Stomach (tissue), 9 donors: Measurements from ENCODE around the gene CIBAR2. TPM values are rescaled to one million over a fixed set of nuclear protein-coding genes. Genes with fewer than 3 reads are reported as not detected.

Experiments
- DNase-seq, 2 donors: peaks; one replicate each; pipeline versions ENCODE4 v3.0.0 to v3.0.0-alpha.2; 2013 to 2019
- H3K27ac ChIP-seq, 5 donors: fragments of 200-600 bp in 4 of 5; sonication (generic) in 4 of 5; one replicate each; pipeline ENCODE4 v1.5.1; 2013 to 2019; ENCODE audit warnings: mild to moderate bottlenecking in 1 of 5, moderate library complexity in 1 of 5
- H3K27me3 ChIP-seq, 3 donors: fragments of 200-600 bp; sonication (generic); one replicate each; pipeline ENCODE4 v1.5.1; 2017 to 2019; ENCODE audit warnings: mixed run types in 1 of 3
- H3K36me3 ChIP-seq, 4 donors: fragments of 200-600 bp; sonication (generic); 1 replicate in 3 of 4; 2 replicates in 1 of 4; pipeline ENCODE4 v1.5.1; 2016 to 2019
- H3K4me1 ChIP-seq, 4 donors: fragments of 200-600 bp; sonication (generic); one replicate each; pipeline ENCODE4 v1.5.1; 2016 to 2019
- H3K4me3 ChIP-seq, 4 donors: fragments of 200-600 bp; sonication (generic) in 3 of 4; one replicate each; pipeline ENCODE4 v1.5.1; 2016 to 2019; ENCODE audit warnings: mild to moderate bottlenecking in 1 of 4
- H3K9me3 ChIP-seq, 4 donors: fragments of 200-600 bp; sonication (generic); one replicate each; pipeline ENCODE4 v1.5.1; 2016 to 2019
- EP300 ChIP-seq: sonication (generic); formaldehyde crosslinking; IDR thresholded peaks from one replicate; pipeline ENCODE4 v1.6.1; 2017; ENCODE audit warnings: antibody characterized with exemption
- POLR2A ChIP-seq, 4 donors: fragments of 450-650 bp; IDR thresholded peaks; one replicate each; pipeline ENCODE4 v1.6.1; 2016; ENCODE audit warnings: antibody characterized with exemption in 4 of 4, control low read depth in 2 of 4, mild to moderate bottlenecking in 1 of 4, moderate library complexity in 1 of 4
- POLR2AphosphoS5 ChIP-seq, 3 donors: sonication (generic); formaldehyde crosslinking; IDR thresholded peaks; one replicate each; pipeline ENCODE4 v1.6.1; 2016; ENCODE audit warnings: antibody characterized with exemption in 3 of 3
- WGBS, 5 donors: extraction: QIAGEN DNeasy Blood & Tissue Kit in 3 of 5; methylation state at CpG; one replicate each; pipeline versions ENCODE4 v1.1.5 to v1.1.7; 2013 to 2018; 5-methylcytosine and 5-hydroxymethylcytosine counted together
- intact Hi-C: fragments of 100-400 bp; cut with DNase I; formaldehyde crosslinking; loops from one replicate; pipeline ENCODE4 v1.15.1; 2023; ENCODE audit warnings: low total_unique reads
- polyA plus RNA-seq, 3 donors: library from polyadenylated mRNA; stranded (reverse); fragments of 200-250 nt; gene quantifications; one replicate each; pipeline ENCODE4 v1.2.3, GENCODE V29; 2013
- total RNA-seq, 5 donors: library from RNA; depleted of rRNA; stranded (reverse); fragments of >200 nt; gene quantifications; one replicate each; pipeline versions ENCODE4 v1.1.0 to v1.2.3, GENCODE V29; 2014 to 2016
- TF ChIP-seq, protein P1 (sequence below), 7 experiments: fragments of 450-650 bp in 4 of 7; fragments of 200-600 bp in 3 of 7; sonication (generic) in 3 of 7; IDR thresholded peaks; one replicate each; pipeline ENCODE4 v1.5.1; 2016 to 2019; ENCODE audit warnings: antibody characterized with exemption in 7 of 7, control low read depth in 2 of 7, mild to moderate bottlenecking in 1 of 7
- donor health status: healthy with polysubstance abuse.
- donor health status: Bipolar disorder and iron deficiency.
- donor health status: healthy.

CIBAR2 gene
- total and polyA plus RNA-seq, 8 donors = 1.5 to 54.0 TPM; not detected in 6

DNA sequence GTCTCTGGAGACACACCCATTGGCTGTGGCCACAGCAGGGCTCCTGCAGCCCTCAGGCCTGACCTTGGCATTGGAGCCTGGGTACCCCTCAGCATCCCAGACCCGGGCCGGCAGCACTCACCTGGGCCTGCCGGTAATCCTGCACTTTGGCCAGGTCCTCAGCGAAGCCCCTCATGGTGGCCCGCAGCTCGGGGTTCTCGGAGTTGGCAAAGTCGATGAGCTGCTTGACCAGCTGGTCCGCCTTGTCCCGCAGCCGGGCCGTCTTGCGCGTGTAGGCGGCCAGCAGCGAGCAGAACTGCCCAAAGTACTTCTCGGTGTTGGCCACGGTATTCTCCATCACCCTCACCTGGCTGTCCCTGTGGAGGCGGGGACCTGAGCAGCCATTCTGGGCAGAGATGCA lies 2.2 kb downstream of the CIBAR2 start:
- intact Hi-C loops = loop anchor here (10.0 kb wide), 2 partner anchors 85 to 135 kb away; no protein-coding TSS in a partner anchor
- WGBS, 5 donors = 94 to 99% (median 94%) methylated on average over 18 to 19 of the region's 19 CpGs; no CpG with 5 or more reads in 1 of the 5 donors
- no peak overlapping the region for H3K4me3 ChIP-seq
- H3K27me3 ChIP-seq = no peaks in the 10 kb centered on the region
- no peak overlapping the region for H3K27ac ChIP-seq
- peaks cover 0 to 9% (median 3%) of the 10 kb centered on the region in 4 donors for H3K4me1 ChIP-seq
- TF ChIP-seq POLR2AphosphoS5 (IDR thresholded peaks at IDR 0.05) = no peak
- no peak for TF ChIP-seq EP300
- TF ChIP-seq, protein P1, sequence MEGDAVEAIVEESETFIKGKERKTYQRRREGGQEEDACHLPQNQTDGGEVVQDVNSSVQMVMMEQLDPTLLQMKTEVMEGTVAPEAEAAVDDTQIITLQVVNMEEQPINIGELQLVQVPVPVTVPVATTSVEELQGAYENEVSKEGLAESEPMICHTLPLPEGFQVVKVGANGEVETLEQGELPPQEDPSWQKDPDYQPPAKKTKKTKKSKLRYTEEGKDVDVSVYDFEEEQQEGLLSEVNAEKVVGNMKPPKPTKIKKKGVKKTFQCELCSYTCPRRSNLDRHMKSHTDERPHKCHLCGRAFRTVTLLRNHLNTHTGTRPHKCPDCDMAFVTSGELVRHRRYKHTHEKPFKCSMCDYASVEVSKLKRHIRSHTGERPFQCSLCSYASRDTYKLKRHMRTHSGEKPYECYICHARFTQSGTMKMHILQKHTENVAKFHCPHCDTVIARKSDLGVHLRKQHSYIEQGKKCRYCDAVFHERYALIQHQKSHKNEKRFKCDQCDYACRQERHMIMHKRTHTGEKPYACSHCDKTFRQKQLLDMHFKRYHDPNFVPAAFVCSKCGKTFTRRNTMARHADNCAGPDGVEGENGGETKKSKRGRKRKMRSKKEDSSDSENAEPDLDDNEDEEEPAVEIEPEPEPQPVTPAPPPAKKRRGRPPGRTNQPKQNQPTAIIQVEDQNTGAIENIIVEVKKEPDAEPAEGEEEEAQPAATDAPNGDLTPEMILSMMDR (IDR thresholded peaks at IDR 0.05) = no peak
- no peak for TF ChIP-seq POLR2A (IDR thresholded peaks at IDR 0.05)
- DNase-seq = no peak
- H3K9me3 ChIP-seq = no peaks in the 10 kb centered on the region
- H3K36me3 ChIP-seq = no peaks in the 10 kb centered on the region

DNA sequence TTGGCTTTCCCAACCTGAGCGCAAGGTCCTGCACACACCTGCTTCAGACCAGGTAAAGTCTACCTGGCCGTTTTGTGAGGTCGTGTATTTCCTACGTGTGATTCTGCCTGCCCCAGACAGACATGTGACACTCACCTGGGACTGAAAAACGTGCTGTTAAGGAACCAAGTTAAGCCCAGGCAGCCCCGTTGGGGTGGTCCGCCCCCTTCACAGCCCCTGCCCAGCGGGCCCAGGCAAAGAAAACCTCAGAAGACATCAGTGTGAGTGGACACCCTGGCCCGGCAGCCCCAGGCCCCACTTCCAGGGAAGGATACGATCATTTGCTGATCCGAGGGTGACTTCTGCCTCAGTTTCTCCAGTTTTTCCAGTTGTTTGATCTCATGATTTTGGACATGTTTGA lies 4.7 kb downstream of the CIBAR2 start:
- DNase-seq = no peak
- TF ChIP-seq POLR2A (IDR thresholded peaks at IDR 0.05) = no peak
- TF ChIP-seq POLR2AphosphoS5 (IDR thresholded peaks at IDR 0.05) = no peak
- TF ChIP-seq, protein P1 (IDR thresholded peaks at IDR 0.05) = no peak
- TF ChIP-seq EP300 = no peak
- Histone ChIP-seq H3K9me3 (no peaks in the 10 kb centered on the region), H3K36me3 (no peaks in the 10 kb centered on the region), H3K27ac (no peak overlapping the region), H3K27me3 (no peaks in the 10 kb centered on the region), H3K4me1 (peaks cover 0 to 7% (median 0%) of the 10 kb centered on the region in 4 donors), H3K4me3 (no peak overlapping the region)
- intact Hi-C loops = no loop called here
- 79 to 84% (median 80%) methylated on average over 7 to 11 of the region's 11 CpGs for WGBS, 5 donors

DNA sequence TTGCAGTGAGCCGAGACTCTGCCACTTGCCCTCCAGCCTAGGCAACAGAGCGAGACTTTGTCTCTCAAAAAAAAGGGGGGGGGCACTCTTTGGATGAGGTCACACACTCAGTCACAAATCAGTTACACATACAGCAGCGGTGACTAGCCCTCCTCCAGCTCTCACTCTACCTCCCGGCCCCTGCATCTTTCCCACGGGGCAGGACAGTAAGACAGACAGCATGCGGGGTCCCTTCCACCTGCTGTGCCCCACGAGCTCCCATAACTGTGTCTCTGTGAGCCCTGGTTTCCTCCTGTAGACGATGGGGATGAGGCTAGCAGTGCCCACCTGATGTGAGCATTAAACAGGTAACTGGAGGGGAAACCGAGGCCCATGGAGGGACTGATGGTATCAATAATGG lies 5.2 kb downstream of the CIBAR2 start:
- Histone ChIP-seq H3K4me1 (peaks cover 0 to 7% (median 0%) of the 10 kb centered on the region in 4 donors), H3K27ac (no peak overlapping the region), H3K9me3 (no peaks in the 10 kb centered on the region), H3K4me3 (no peak overlapping the region), H3K27me3 (no peaks in the 10 kb centered on the region), H3K36me3 (no peaks in the 10 kb centered on the region)
- WGBS, 5 donors = 78 to 89% (median 84%) methylated on average over 5 to 9 of the region's 9 CpGs
- intact Hi-C loops = no loop called here
- TF ChIP-seq EP300 = no peak
- TF ChIP-seq, protein P1 (IDR thresholded peaks at IDR 0.05) = no peak
- TF ChIP-seq POLR2AphosphoS5 (IDR thresholded peaks at IDR 0.05) = no peak
- TF ChIP-seq POLR2A (IDR thresholded peaks at IDR 0.05) = no peak
- no peak for DNase-seq

DNA sequence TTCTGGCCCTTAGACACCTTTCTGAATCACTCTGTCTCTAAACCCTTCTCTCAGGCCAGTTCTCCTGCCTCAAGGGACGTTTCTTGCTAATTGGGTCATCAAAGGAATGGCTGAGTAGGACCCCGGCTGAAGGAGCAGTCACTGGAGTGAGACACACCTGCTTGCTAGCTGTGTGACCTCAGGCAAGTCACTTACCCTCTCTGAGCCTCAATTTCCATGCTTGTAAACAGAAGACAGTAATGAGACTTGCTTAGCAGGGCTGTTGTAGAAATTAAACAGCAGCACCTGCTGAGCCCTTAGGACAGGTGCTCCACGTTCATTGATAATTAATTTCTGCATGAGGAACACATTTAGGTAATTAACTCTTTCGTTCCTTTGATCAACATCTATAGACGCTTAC lies 6.8 kb downstream of the CIBAR2 start:
- Histone ChIP-seq H3K9me3 (no peaks in the 10 kb centered on the region), H3K4me1 (peaks cover 0 to 7% (median 0%) of the 10 kb centered on the region in 4 donors), H3K36me3 (no peaks in the 10 kb centered on the region), H3K4me3 (no peak overlapping the region), H3K27me3 (no peaks in the 10 kb centered on the region), H3K27ac (no peak overlapping the region)
- no peak for DNase-seq
- intact Hi-C loops = no loop called here
- TF ChIP-seq, protein P1 (IDR thresholded peaks at IDR 0.05) = no peak
- TF ChIP-seq POLR2A (IDR thresholded peaks at IDR 0.05) (no peak), POLR2AphosphoS5 (IDR thresholded peaks at IDR 0.05) (no peak), EP300 (no peak)
- WGBS, 5 donors = 69 to 72% (median 70%) methylated on average over 5 of the region's 5 CpGs
